GM12872 (cell line): ENCODE data around the gene ATP10A.

Experiments used
- CTCF ChIP-seq: IDR thresholded peaks from 3 replicates; pipeline ENCODE4 v1.5.1; 2011; ENCODE audit warnings: low read depth, mild to moderate bottlenecking, low read length, moderate library complexity; ENCODE audit not compliant: insufficient read depth

Gene ATP10A

GRCh38 chr15:25863111-25863967, at the start of gene ATP10A:
ATP10A (minus strand) TSS chr15:25863327; CDS start chr15:25863096, 231 bp downstream.
- no peak for TF ChIP-seq CTCF

- no peak for TF ChIP-seq CTCF
These were observed 48.9 kb upstream of the ATP10A start for GRCh38 chr15:25912035-25912434.

GRCh38 chr15:25910832-25911231, 47.7 kb upstream of the ATP10A start:
- no peak for TF ChIP-seq CTCF

GRCh38 chr15:25909806-25910205, 46.7 kb upstream of the ATP10A start:
- TF ChIP-seq CTCF: no peak

GRCh38 chr15:25909325-25909724, 46.2 kb upstream of the ATP10A start:
- TF ChIP-seq CTCF: no peak

- no peak for TF ChIP-seq CTCF
These were observed 42.0 kb upstream of the ATP10A start for GRCh38 chr15:25905140-25905539.

- TF ChIP-seq CTCF: no peak
These were observed 40.0 kb upstream of the ATP10A start for GRCh38 chr15:25903024-25903581.
